NT2/D1 (cell line): ENCODE results near the gene RBBP8NL.

Source experiments
- DNase-seq: peaks from one replicate; pipeline ENCODE4 v3.0.0-alpha.2; 2011; ENCODE audit warnings: low read depth, low spot score
- H3K27me3 ChIP-seq: 2 replicates; pipeline ENCODE4 v1.6.0; 2011; ENCODE audit warnings: mild to moderate bottlenecking; ENCODE audit not compliant: insufficient read length, insufficient read depth
- H3K36me3 ChIP-seq: 2 replicates; pipeline ENCODE4 v1.6.1; 2011; ENCODE audit warnings: mild to moderate bottlenecking, low read length, mixed read lengths; ENCODE audit not compliant: insufficient read depth, insufficient read length
- H3K4me1 ChIP-seq: 2 replicates; pipeline ENCODE4 v1.5.1; 2011; ENCODE audit not compliant: insufficient read depth, insufficient read length
- H3K4me3 ChIP-seq: 2 replicates; pipeline ENCODE4 v1.5.1; 2011; ENCODE audit warnings: low read depth; ENCODE audit not compliant: insufficient read length
- H3K9ac ChIP-seq: 2 replicates; pipeline ENCODE4 v1.6.0; 2011; ENCODE audit warnings: low read depth; ENCODE audit not compliant: insufficient read length
- H3K9me3 ChIP-seq: 2 replicates; pipeline ENCODE4 v1.5.1; 2011; ENCODE audit warnings: mild to moderate bottlenecking, low read length; ENCODE audit not compliant: insufficient read depth
- SUZ12 ChIP-seq: IDR thresholded peaks from 2 replicates; pipeline ENCODE4 v1.6.1; 2011; ENCODE audit not compliant: insufficient read length, insufficient read depth; ENCODE audit errors: extremely low read depth
- YY1 ChIP-seq: IDR thresholded peaks from 2 replicates; pipeline ENCODE4 v1.6.1; 2011; ENCODE audit not compliant: insufficient read length, insufficient read depth
- ZNF274 ChIP-seq: IDR thresholded peaks from 2 replicates; pipeline ENCODE4 v1.6.1; 2011; ENCODE audit warnings: mild to moderate bottlenecking, low read depth, low read length

Gene RBBP8NL

GRCh38 chr20:62366370-62367135, 60.8 kb downstream of the RBBP8NL start:
- no peak for DNase-seq
- peaks cover 67% of the 10 kb centered on the region for H3K4me1 ChIP-seq
- H3K9me3 ChIP-seq = no peaks in the 10 kb centered on the region
- TF ChIP-seq SUZ12 (no peak), YY1 (no peak), ZNF274 (no peak)
- no peaks in the 10 kb centered on the region for H3K27me3 ChIP-seq
- H3K4me3 ChIP-seq = peak overlapping the region; percentile 95
- peak overlapping the region; percentile 97 for H3K9ac ChIP-seq
- H3K36me3 ChIP-seq = peaks cover 33% of the 10 kb centered on the region

- H3K4me3 ChIP-seq = peak overlapping the region; percentile 95
These were observed 61.4 kb downstream of the RBBP8NL start for GRCh38 chr20:62365814-62366369.

GRCh38 chr20:62364911-62365736, 62.2 kb downstream of the RBBP8NL start:
- Histone ChIP-seq H3K27me3 (no peaks in the 10 kb centered on the region), H3K36me3 (peaks cover 43% of the 10 kb centered on the region), H3K4me1 (peaks cover 69% of the 10 kb centered on the region), H3K9me3 (no peaks in the 10 kb centered on the region), H3K4me3 (peak overlapping the region; percentile 16), H3K9ac (peak overlapping the region; percentile 69)
- no peak for DNase-seq
- TF ChIP-seq ZNF274 (no peak), YY1 (no peak), SUZ12 (no peak)

More at GRCh38 chr20:62365814-62366369, 61.4 kb downstream of the RBBP8NL start:
- Histone ChIP-seq H3K4me1 (peaks cover 72% of the 10 kb centered on the region), H3K9ac (peak overlapping the region; percentile 97), H3K9me3 (no peaks in the 10 kb centered on the region), H3K27me3 (no peaks in the 10 kb centered on the region), H3K36me3 (peaks cover 40% of the 10 kb centered on the region)
- no peak for DNase-seq
- TF ChIP-seq YY1 = no peak
- no peak for TF ChIP-seq SUZ12
- no peak for TF ChIP-seq ZNF274

GRCh38 chr20:62363920-62364851, 63.2 kb downstream of the RBBP8NL start:
- no peak for TF ChIP-seq SUZ12
- H3K4me1 ChIP-seq = peaks cover 62% of the 10 kb centered on the region
- no peak for DNase-seq
- peak overlapping the region; percentile 67 for H3K9ac ChIP-seq
- H3K27me3 ChIP-seq = no peaks in the 10 kb centered on the region
- H3K9me3 ChIP-seq = no peaks in the 10 kb centered on the region
- peaks cover 53% of the 10 kb centered on the region for H3K36me3 ChIP-seq
- H3K4me3 ChIP-seq = no peak overlapping the region

GRCh38 chr20:62362991-62363919, 64.1 kb downstream of the RBBP8NL start:
- DNase-seq = no peak
- Histone ChIP-seq H3K36me3 (peaks cover 62% of the 10 kb centered on the region), H3K27me3 (no peaks in the 10 kb centered on the region), H3K4me3 (no peak overlapping the region), H3K9ac (peak overlapping the region; percentile 51), H3K9me3 (no peaks in the 10 kb centered on the region), H3K4me1 (peaks cover 68% of the 10 kb centered on the region)
- TF ChIP-seq YY1 = no peak
- TF ChIP-seq ZNF274 = no peak
- TF ChIP-seq SUZ12 = no peak

- H3K9ac ChIP-seq = peak overlapping the region; percentile 51
These were observed 64.8 kb downstream of the RBBP8NL start for GRCh38 chr20:62362590-62362940.

More at GRCh38 chr20:62362590-62362940, 64.8 kb downstream of the RBBP8NL start:
- TF ChIP-seq YY1 (no peak), ZNF274 (no peak)
- no peak for DNase-seq
- no peak overlapping the region for H3K4me3 ChIP-seq
- H3K36me3 ChIP-seq = peaks cover 68% of the 10 kb centered on the region
- H3K4me1 ChIP-seq = peaks cover 64% of the 10 kb centered on the region
- H3K27me3 ChIP-seq = no peaks in the 10 kb centered on the region
- H3K9me3 ChIP-seq = no peaks in the 10 kb centered on the region
